Panc1 (cell line): ENCODE data around the gene FTO. TPM values are rescaled to one million over a fixed set of nuclear protein-coding genes. Genes with fewer than 3 reads are reported as not detected.
A peak's percentile ranks its signal among the peaks of the same experiment; 100 is the strongest.

Experiments used
- ATAC-seq: fragments of 200-7000 bp; cut with Tn5 transposase; 2 replicates; pipeline ENCODE4 v1.9.1; 2020; ENCODE audit warnings: mild to moderate bottlenecking, moderate library complexity
- BruUV-seq: library from RNA; stranded (reverse); fragments of 400-500 nt; replicated peaks from 2 replicates; lab custom pipeline; 2021; lab: Mats Ljungman, UMichigan
- CTCF ChIA-PET: fragments of 300-600 bp; sonication (Branson Sonifier 250); formaldehyde crosslinking; loops from one replicate; lab custom pipeline; 2022; ENCODE audit warnings: antibody characterized with exemption; lab: Charles Lee
- POLR2A ChIA-PET: fragments of 300-600 bp; sonication (Branson Sonifier 250); formaldehyde crosslinking; loops from one replicate; lab custom pipeline; 2022; ENCODE audit warnings: antibody characterized with exemption; lab: Charles Lee
- DNase-seq: peaks from one replicate; pipeline ENCODE4 v3.0.0-alpha.2; 2010; ENCODE audit warnings: low read depth, low spot score
- H3K27ac ChIP-seq: 2 replicates; pipeline ENCODE4 v1.5.1; 2011; ENCODE audit warnings: mild to moderate bottlenecking, low read length, inconsistent platforms
- H3K27me3 ChIP-seq: fragments of 200-500 bp; sonication (Bioruptor generic); 2 replicates; pipeline ENCODE4 v1.6.0; 2014; ENCODE audit warnings: low read length, inconsistent platforms; ENCODE audit not compliant: control insufficient read depth, insufficient read depth
- H3K36me3 ChIP-seq: fragments of 200-500 bp; sonication (Bioruptor generic); 2 replicates; pipeline ENCODE4 v1.5.1; 2014; ENCODE audit warnings: inconsistent platforms, mild to moderate bottlenecking, low read length, moderate library complexity; ENCODE audit not compliant: control insufficient read depth, insufficient read depth
- H3K4me1 ChIP-seq: 2 replicates; pipeline ENCODE4 v1.5.1; 2011; ENCODE audit warnings: inconsistent platforms, mild to moderate bottlenecking, low read length, moderate library complexity; ENCODE audit not compliant: control insufficient read depth, insufficient read depth
- H3K4me3 ChIP-seq, 2 experiments: 2 replicates each; pipeline ENCODE4 v1.5.1; 2011 to 2012; ENCODE audit warnings: low read depth in 2 of 2, low read length in 2 of 2, mild to moderate bottlenecking in 2 of 2, inconsistent platforms in 1 of 2, moderate library complexity in 1 of 2
- H3K9me3 ChIP-seq: fragments of 200-500 bp; sonication (Bioruptor generic); 2 replicates; pipeline ENCODE4 v1.5.1; 2014; ENCODE audit warnings: low read depth, mild to moderate bottlenecking, inconsistent platforms, low read length, moderate library complexity; ENCODE audit not compliant: control insufficient read depth, insufficient read depth
- POLR2AphosphoS5 ChIP-seq: IDR thresholded peaks from 2 replicates; pipeline ENCODE4 v1.6.1; 2012; ENCODE audit warnings: mild to moderate bottlenecking, low read depth, low read length, moderate library complexity
- SIN3A ChIP-seq: IDR thresholded peaks from 2 replicates; pipeline ENCODE4 v1.6.1; 2012; ENCODE audit warnings: low read depth, mild to moderate bottlenecking, low read length, moderate library complexity, borderline replicate concordance; ENCODE audit not compliant: insufficient read depth
- TCF7L2 ChIP-seq: IDR thresholded peaks from 2 replicates; pipeline ENCODE4 v1.6.1; 2011; ENCODE audit warnings: mild to moderate bottlenecking, low read depth, low read length, inconsistent platforms
- in situ Hi-C: cut with HindIII; loops from 2 replicates; pipeline ENCODE4 v1.10.0; 2016; ENCODE audit warnings: low sequenced_read_pairs, low pct_unique_long_range_greater_than_20kb
- intact Hi-C: fragments of 100-400 bp; cut with micrococcal nuclease; formaldehyde crosslinking; loops from one replicate; pipeline ENCODE4 v1.10.0; 2022; ENCODE audit not compliant: unreplicated experiment
- total RNA-seq: library from RNA; stranded (reverse); gene quantifications from one replicate; pipeline ENCODE4 v1.2.1, GENCODE V29; 2021; ENCODE audit not compliant: unreplicated experiment
- TF ChIP-seq, protein P1 (sequence below), 2 experiments: IDR thresholded peaks; 2 replicates each; pipeline ENCODE4 v1.6.1; 2011 to 2012; ENCODE audit warnings: low read depth in 2 of 2, control low read depth in 1 of 2, low read length in 1 of 2, mild to moderate bottlenecking in 1 of 2, moderate library complexity in 1 of 2; ENCODE audit not compliant: insufficient read depth in 1 of 2
- TF ChIP-seq, protein P2 (sequence below): fragments of 450-650 bp; IDR thresholded peaks from 2 replicates; pipeline ENCODE4 v1.5.1; 2017; ENCODE audit warnings: mild to moderate bottlenecking

Gene FTO
- total RNA-seq, 1 experiment from 2014 or later = 38.2 TPM

DNA sequence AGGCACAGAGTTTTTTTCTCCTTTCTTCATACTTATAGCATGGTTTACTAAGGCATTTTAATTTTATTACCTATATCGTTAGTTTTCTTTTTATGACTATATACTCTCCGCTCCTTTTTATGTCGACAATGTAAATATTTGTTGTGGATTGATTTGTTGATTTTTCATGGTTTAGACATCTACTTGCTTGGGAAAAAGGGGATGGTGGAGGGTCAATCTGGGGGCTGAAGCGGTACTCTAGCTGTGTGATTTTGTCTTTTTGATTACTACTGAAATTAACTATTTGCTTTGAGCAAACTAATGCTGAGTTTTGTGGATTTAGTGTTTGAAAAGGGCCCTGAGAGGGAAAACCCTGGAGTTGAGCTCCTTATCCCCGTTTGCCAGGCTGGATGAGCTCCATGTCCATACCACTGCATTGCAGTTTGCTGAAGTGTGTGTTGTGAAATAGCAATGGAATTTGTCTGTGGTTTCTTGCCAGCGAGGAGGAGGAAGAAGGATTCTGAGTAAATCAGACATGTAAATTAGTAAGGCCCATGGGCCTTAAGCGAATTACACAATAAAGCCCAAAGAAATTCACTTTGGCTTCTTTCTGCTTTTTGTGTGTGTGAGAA lies 72.0 kb downstream of the FTO start:
- in situ Hi-C loops = no loop called here
- DNase-seq = no peak
- POLR2A ChIA-PET = interaction anchor here (0.5 to 0.6 kb wide), 2 partner anchors 44 to 511 kb away, joined by 4 to 5 read pairs; no protein-coding TSS in a partner anchor
- TF ChIP-seq TCF7L2 (peak; percentile 96), POLR2AphosphoS5 (no peak)
- H3K27ac ChIP-seq = peak overlapping the region; percentile 74
- no peaks in the 10 kb centered on the region for H3K9me3 ChIP-seq
- intact Hi-C loops = loop anchor here (10.0 kb wide), 1 partner anchor 509 kb away; the partner anchor contains the start of gene IRX3
- ATAC-seq = peak; percentile 89
- CTCF ChIA-PET = no interaction called here
- no peaks in the 10 kb centered on the region for H3K36me3 ChIP-seq
- BruUV-seq = no TSS peak
- H3K27me3 ChIP-seq = no peaks in the 10 kb centered on the region
- peaks cover 75% of the 10 kb centered on the region for H3K4me1 ChIP-seq
- H3K4me3 ChIP-seq = peak overlapping the region in 1 of 2 experiments; percentile 25; a peak in 2 of 4 replicates

DNA sequence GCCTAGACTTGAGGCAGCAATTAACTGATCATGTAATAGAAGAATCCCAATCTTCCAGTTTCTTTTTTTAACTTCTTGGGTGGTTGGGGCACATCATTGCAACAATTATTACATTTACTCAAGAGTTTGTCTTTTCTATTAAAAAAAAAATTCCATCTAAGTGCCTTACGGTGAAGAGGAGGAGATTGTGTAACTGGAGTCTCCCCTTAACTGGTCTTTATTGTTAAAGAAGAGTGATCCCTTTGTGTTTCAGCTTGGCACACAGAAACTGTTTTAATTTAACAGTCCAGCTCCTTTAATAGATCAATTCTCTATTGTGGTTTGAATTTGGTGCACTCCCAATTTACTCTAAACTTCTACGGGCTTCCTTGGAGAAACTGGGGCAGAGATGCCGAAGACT lies 75.2 kb downstream of the FTO start:
- ChIA-PET POLR2A (no interaction called here), CTCF (no interaction called here)
- H3K4me3 ChIP-seq = no peak overlapping the region
- in situ Hi-C loops = no loop called here
- no TSS peak for BruUV-seq
- DNase-seq (no peak), ATAC-seq (no peak)
- TF ChIP-seq, protein P1, sequence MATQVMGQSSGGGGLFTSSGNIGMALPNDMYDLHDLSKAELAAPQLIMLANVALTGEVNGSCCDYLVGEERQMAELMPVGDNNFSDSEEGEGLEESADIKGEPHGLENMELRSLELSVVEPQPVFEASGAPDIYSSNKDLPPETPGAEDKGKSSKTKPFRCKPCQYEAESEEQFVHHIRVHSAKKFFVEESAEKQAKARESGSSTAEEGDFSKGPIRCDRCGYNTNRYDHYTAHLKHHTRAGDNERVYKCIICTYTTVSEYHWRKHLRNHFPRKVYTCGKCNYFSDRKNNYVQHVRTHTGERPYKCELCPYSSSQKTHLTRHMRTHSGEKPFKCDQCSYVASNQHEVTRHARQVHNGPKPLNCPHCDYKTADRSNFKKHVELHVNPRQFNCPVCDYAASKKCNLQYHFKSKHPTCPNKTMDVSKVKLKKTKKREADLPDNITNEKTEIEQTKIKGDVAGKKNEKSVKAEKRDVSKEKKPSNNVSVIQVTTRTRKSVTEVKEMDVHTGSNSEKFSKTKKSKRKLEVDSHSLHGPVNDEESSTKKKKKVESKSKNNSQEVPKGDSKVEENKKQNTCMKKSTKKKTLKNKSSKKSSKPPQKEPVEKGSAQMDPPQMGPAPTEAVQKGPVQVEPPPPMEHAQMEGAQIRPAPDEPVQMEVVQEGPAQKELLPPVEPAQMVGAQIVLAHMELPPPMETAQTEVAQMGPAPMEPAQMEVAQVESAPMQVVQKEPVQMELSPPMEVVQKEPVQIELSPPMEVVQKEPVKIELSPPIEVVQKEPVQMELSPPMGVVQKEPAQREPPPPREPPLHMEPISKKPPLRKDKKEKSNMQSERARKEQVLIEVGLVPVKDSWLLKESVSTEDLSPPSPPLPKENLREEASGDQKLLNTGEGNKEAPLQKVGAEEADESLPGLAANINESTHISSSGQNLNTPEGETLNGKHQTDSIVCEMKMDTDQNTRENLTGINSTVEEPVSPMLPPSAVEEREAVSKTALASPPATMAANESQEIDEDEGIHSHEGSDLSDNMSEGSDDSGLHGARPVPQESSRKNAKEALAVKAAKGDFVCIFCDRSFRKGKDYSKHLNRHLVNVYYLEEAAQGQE (IDR thresholded peaks at IDR 0.05; ENCODE audit: insufficient read depth in 1 of 2, low read depth in 2 of 2, low read length in 1 of 2) = no peak
- TF ChIP-seq SIN3A = no peak
- TF ChIP-seq, protein P2, sequence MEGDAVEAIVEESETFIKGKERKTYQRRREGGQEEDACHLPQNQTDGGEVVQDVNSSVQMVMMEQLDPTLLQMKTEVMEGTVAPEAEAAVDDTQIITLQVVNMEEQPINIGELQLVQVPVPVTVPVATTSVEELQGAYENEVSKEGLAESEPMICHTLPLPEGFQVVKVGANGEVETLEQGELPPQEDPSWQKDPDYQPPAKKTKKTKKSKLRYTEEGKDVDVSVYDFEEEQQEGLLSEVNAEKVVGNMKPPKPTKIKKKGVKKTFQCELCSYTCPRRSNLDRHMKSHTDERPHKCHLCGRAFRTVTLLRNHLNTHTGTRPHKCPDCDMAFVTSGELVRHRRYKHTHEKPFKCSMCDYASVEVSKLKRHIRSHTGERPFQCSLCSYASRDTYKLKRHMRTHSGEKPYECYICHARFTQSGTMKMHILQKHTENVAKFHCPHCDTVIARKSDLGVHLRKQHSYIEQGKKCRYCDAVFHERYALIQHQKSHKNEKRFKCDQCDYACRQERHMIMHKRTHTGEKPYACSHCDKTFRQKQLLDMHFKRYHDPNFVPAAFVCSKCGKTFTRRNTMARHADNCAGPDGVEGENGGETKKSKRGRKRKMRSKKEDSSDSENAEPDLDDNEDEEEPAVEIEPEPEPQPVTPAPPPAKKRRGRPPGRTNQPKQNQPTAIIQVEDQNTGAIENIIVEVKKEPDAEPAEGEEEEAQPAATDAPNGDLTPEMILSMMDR = no peak
- TF ChIP-seq TCF7L2 = no peak
- TF ChIP-seq POLR2AphosphoS5 = no peak
- no peaks in the 10 kb centered on the region for H3K36me3 ChIP-seq
- intact Hi-C loops = loop anchor here (10.0 kb wide), 1 partner anchor 506 kb away; the partner anchor contains the start of gene IRX3
- H3K4me1 ChIP-seq = peaks cover 72% of the 10 kb centered on the region
- peak overlapping the region; percentile 81; the same call in 1 of the 2 replicates for H3K27ac ChIP-seq
- H3K9me3 ChIP-seq = no peaks in the 10 kb centered on the region
- H3K27me3 ChIP-seq = no peaks in the 10 kb centered on the region

DNA sequence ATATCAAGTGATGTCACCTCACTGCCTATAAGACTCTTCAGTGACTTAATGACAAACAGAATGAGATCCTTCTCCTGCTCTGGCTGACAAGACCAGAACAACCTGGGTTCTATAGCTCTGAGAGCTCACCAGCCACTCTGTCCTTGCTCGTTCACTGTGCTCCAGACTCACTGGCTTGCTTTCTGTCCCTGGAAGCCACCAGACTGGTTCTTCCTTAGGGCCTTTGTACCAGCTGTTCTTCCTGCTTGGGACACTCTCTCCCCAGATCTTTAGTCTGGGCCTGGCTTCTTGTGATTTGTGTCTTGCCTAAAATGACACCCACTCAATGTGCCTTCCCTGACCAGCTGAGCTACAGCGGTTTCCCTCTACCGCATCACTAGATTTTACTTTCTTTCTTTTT lies 76.1 kb downstream of the FTO start:
- Histone ChIP-seq H3K36me3 (no peaks in the 10 kb centered on the region), H3K9me3 (no peaks in the 10 kb centered on the region), H3K4me3 (no peak overlapping the region), H3K27ac (peak overlapping the region; percentile 81; the same call in 1 of the 2 replicates), H3K27me3 (no peaks in the 10 kb centered on the region), H3K4me1 (peaks cover 65% of the 10 kb centered on the region)
- TF ChIP-seq, protein P2 = no peak
- no peak for TF ChIP-seq TCF7L2
- no peak for TF ChIP-seq SIN3A
- no peak for TF ChIP-seq POLR2AphosphoS5
- TF ChIP-seq, protein P1 (IDR thresholded peaks at IDR 0.05; ENCODE audit: insufficient read depth in 1 of 2, low read depth in 2 of 2, low read length in 1 of 2) = no peak
- ChIA-PET CTCF (no interaction called here), POLR2A (no interaction called here)
- ATAC-seq (no peak), DNase-seq (no peak)
- in situ Hi-C loops = no loop called here
- BruUV-seq = no TSS peak
- intact Hi-C loops = no loop called here
